ENCODE data around the gene KCTD8. TPM values are rescaled to one million over a fixed set of nuclear protein-coding genes. Genes with fewer than 3 reads are reported as not detected.

KCTD8 gene
- total RNA-seq, 6 experiments from 2014 or later: not detected

DNA sequence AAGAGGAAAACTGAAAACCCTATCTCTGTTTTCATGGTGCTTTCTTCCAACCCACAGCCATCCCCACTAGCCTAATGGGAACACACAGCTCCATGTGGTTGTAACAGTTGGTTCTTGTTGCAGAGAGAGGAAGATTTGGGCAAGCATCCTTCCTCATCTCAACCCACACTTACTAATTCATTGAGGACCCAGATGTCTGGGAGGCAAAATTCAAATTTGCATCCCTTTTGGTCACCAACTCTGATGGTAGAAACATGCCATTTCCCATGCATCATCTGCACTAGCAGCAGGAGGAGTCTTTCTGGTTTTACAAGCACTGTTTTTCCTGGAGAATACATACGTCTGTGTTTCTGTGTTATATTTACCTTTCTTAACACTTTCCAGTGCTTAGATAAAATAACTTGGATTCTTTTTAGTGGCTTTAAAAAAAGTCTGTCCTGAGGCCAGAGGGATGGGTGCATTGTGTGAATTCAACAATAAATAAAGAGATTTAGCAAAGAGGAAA is 301.0 kb downstream of the KCTD8 start:
- Histone ChIP-seq H3K4me1 (no peaks in the 10 kb centered on the region), H3K36me3 (no peaks in the 10 kb centered on the region), H3K9me3 (no peaks in the 10 kb centered on the region), H3K27ac (no peak overlapping the region), H3K27me3 (no peaks in the 10 kb centered on the region), H3K4me3 (no peak overlapping the region)
- WGBS (ENCODE audit: insufficient coverage, low coverage, low lambda C conversion rate, missing lambda C conversion rate): 13% methylated on average over 1 of the region's 1 CpG
- no peak for TF ChIP-seq POLR2A (IDR thresholded peaks at IDR 0.05)
- no peak for TF ChIP-seq CTCF (IDR thresholded peaks at IDR 0.05)
- DNase-seq (no peak), ATAC-seq (no peak)
- intact Hi-C loops (cut with DNase I): no loop called here

DNA sequence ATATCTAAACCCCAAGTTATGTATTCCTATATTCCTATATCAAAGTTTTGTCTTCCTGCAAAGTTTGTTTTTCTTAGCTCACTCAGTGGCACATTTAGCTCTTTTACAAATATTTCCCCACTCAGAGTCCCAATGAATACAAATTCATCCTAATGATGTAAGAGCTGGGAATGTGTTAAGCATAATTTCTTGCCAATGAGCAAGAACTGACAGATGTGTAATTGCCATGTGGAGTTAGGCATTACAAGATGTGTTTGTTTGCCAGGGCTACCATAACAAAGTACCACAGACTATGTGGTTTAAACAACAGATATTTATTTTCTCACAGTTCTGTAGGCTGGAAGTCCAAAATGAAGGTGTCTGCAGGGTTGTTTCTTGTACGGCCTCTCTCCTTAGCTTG is 302.1 kb downstream of the KCTD8 start:
- Histone ChIP-seq H3K27me3 (no peaks in the 10 kb centered on the region), H3K36me3 (no peaks in the 10 kb centered on the region), H3K9me3 (no peaks in the 10 kb centered on the region), H3K4me3 (no peak overlapping the region), H3K4me1 (no peaks in the 10 kb centered on the region), H3K27ac (no peak overlapping the region)
- ATAC-seq (no peak), DNase-seq (no peak)
- TF ChIP-seq CTCF (IDR thresholded peaks at IDR 0.05): no peak
- TF ChIP-seq POLR2A (IDR thresholded peaks at IDR 0.05): no peak
- intact Hi-C loops (cut with DNase I): no loop called here
- WGBS (ENCODE audit: insufficient coverage, low coverage, low lambda C conversion rate, missing lambda C conversion rate): 71% methylated on average over 1 of the region's 1 CpG

GRCh38 chr4:44145868-44146267 is 302.7 kb downstream of the KCTD8 start:
- Histone ChIP-seq H3K27ac (no peak overlapping the region), H3K9me3 (no peaks in the 10 kb centered on the region), H3K4me3 (no peak overlapping the region), H3K27me3 (no peaks in the 10 kb centered on the region), H3K4me1 (no peaks in the 10 kb centered on the region), H3K36me3 (no peaks in the 10 kb centered on the region)
- ATAC-seq (no peak), DNase-seq (no peak)
- intact Hi-C loops (cut with DNase I): no loop called here
- no peak for TF ChIP-seq POLR2A (IDR thresholded peaks at IDR 0.05)
- no peak for TF ChIP-seq CTCF (IDR thresholded peaks at IDR 0.05)

- DNase-seq (no peak), ATAC-seq (no peak)
- intact Hi-C loops (cut with DNase I): no loop called here
- Histone ChIP-seq H3K4me3 (no peak overlapping the region), H3K27ac (no peak overlapping the region), H3K4me1 (no peaks in the 10 kb centered on the region), H3K27me3 (no peaks in the 10 kb centered on the region), H3K36me3 (no peaks in the 10 kb centered on the region), H3K9me3 (no peaks in the 10 kb centered on the region)
- 45% methylated on average over 1 of the region's 1 CpG for WGBS (ENCODE audit: insufficient coverage, low coverage, low lambda C conversion rate, missing lambda C conversion rate)
- TF ChIP-seq POLR2A (IDR thresholded peaks at IDR 0.05) (no peak), CTCF (IDR thresholded peaks at IDR 0.05) (no peak)
These were observed 316.1 kb downstream of the KCTD8 start for GRCh38 chr4:44132526-44132925.

Other genes starting within 250 kb of the KCTD8 start
- gene YIPF7, start 202.8 kb upstream of the KCTD8 start, total RNA-seq: not detected
- 10 to 100 TPM in 4 of 6 experiments, 1 to 10 TPM in 2; 8.8 to 17.2 (median 11.2) TPM for gene GUF1, start 229.6 kb upstream of the KCTD8 start, total RNA-seq

All from right lobe of liver (tissue), 6 donors.